ENCODE results near the gene SKAP1. TPM values are rescaled to one million over a fixed set of nuclear protein-coding genes. Genes with fewer than 3 reads are reported as not detected.

The SKAP1 gene
- total RNA-seq, 4 donors from 2014 or later = 1.1 to 12.1 (median 1.8) TPM; not detected in 1

DNA sequence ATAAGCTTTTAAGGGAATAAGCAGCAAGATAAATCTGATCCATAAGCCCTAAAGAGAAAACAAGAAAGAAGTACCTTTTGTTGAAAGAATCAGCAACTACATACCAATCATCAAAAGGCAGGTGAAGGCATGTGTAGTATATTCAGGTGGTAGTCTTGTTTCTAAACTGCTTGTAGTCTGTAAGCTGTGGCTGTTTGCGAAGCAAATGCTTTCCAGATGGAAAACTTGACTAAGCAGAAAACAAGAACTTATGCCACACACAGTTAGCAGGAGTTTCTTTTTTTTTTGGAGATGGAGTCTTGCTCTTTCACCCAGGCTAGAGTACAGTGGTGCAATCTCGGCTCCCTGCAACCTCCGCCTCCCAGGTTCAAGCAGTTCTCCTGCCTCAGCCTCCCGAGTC is 334.4 kb downstream of the SKAP1 start:
- TF ChIP-seq POLR2AphosphoS5 (IDR thresholded peaks at IDR 0.05) (no peak), CTCF (IDR thresholded peaks at IDR 0.05) (no peak)
- H3K36me3 ChIP-seq = peaks cover 0 to 25% of the 10 kb centered on the region in 2 donors
- H3K9me3 ChIP-seq = no peaks in the 10 kb centered on the region
- WGBS, 2 donors (ENCODE audit: low coverage in 1 of 2) = 68 to 84% methylated on average over 3 to 4 of the region's 4 CpGs
- no peak overlapping the region for H3K27ac ChIP-seq
- peaks cover 0 to 42% (median 6%) of the 10 kb centered on the region in 3 donors for H3K4me1 ChIP-seq
- no peak overlapping the region for H3K4me3 ChIP-seq
- H3K27me3 ChIP-seq = no peaks in the 10 kb centered on the region
- no peak for ATAC-seq

- Histone ChIP-seq H3K4me3 (no peak overlapping the region), H3K27me3 (no peaks in the 10 kb centered on the region), H3K4me1 (peaks cover 0 to 29% (median 0%) of the 10 kb centered on the region in 3 donors), H3K36me3 (peaks cover 0 to 25% of the 10 kb centered on the region in 2 donors), H3K27ac (no peak overlapping the region), H3K9me3 (no peaks in the 10 kb centered on the region)
- TF ChIP-seq POLR2A (IDR thresholded peaks at IDR 0.05) = no peak
- no peak for TF ChIP-seq EP300 (IDR thresholded peaks at IDR 0.05)
- TF ChIP-seq CTCF (IDR thresholded peaks at IDR 0.05) = no peak
- no peak for TF ChIP-seq POLR2AphosphoS5 (IDR thresholded peaks at IDR 0.05)
- 78 to 79% methylated on average over 5 of the region's 11 CpGs for WGBS, 2 donors (ENCODE audit: low coverage in 1 of 2)
- ATAC-seq = no peak
Measured at GRCh38 chr17:48093341-48094045, 336.5 kb downstream of the SKAP1 start.

DNA sequence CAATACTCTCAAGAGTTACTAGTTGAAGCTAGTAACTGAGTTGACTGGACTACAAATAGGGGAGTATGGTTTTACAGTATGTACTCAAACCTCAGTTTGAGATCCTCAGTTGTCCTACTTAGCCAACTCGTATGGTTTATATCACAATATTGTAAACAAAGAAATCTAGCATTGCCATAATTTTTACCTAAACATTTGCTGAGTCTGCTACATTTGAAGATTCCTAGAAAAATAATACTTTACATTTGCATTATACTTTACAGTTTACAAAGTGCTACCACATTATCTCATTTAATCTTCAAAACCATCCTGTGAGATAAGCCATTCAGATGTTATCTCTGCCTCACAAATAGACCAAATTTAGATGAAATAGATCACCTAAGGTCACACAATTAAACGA is 345.1 kb downstream of the SKAP1 start:
- ATAC-seq = no peak
- H3K36me3 ChIP-seq = no peaks in the 10 kb centered on the region
- peaks cover 0 to 46% (median 8%) of the 10 kb centered on the region in 3 donors for H3K4me1 ChIP-seq
- no peak for TF ChIP-seq POLR2A (IDR thresholded peaks at IDR 0.05)
- TF ChIP-seq POLR2AphosphoS5 (IDR thresholded peaks at IDR 0.05) = no peak
- no peak for TF ChIP-seq CTCF (IDR thresholded peaks at IDR 0.05)
- TF ChIP-seq EP300 (IDR thresholded peaks at IDR 0.05) = no peak
- no peak overlapping the region for H3K27ac ChIP-seq
- H3K4me3 ChIP-seq = no peak overlapping the region
- WGBS, 2 donors (ENCODE audit: low coverage in 1 of 2) = 29 to 57% methylated on average over 1 to 2 of the region's 2 CpGs
- H3K27me3 ChIP-seq = no peaks in the 10 kb centered on the region
- H3K9me3 ChIP-seq = no peaks in the 10 kb centered on the region

Small RNA genes lying within 50 kb of the gene (small RNA-seq; reads per million reads assigned to genes)
- gene MIR1203 = 0 reads per million in 4 donors
- gene RF00012 = 0 reads per million in 4 donors
- gene RF00019 = 0 reads per million in 4 donors
- gene RNU6-1152P = 0 reads per million in 4 donors
- gene RNU6-1201P = 0 reads per million in 4 donors

Other genes with a start within 250 kb of the SKAP1 start
- gene HOXB1, start 100.8 kb upstream of the SKAP1 start, total RNA-seq = not detected
- 10 to 100 TPM; 28.7 to 65.2 (median 38.8) TPM for gene HOXB2, start 114.9 kb upstream of the SKAP1 start, total RNA-seq
- 10 to 100 TPM in 1 of 4 donors, 1 to 10 TPM in 3; 3.0 to 12.9 (median 6.9) TPM for gene HOXB4, start 148.1 kb upstream of the SKAP1 start, total RNA-seq
- gene HOXB3, start 160.0 kb upstream of the SKAP1 start, total RNA-seq = 10 to 100 TPM; 11.4 to 48.7 (median 24.2) TPM
- gene HOXB5, start 163.6 kb upstream of the SKAP1 start, total RNA-seq = 1 to 10 TPM in 3 of 4 donors, under 1 TPM in 1; 0.27 to 2.7 (median 1.4) TPM
- 10 to 100 TPM in 1 of 4 donors, 1 to 10 TPM in 3; 4.9 to 40.1 (median 5.1) TPM for gene HOXB6, start 174.8 kb upstream of the SKAP1 start, total RNA-seq
- 1 to 10 TPM in 3 of 4 donors, under 1 TPM in 1; 0.78 to 8.9 (median 3.0) TPM for gene HOXB7, start 180.8 kb upstream of the SKAP1 start, total RNA-seq
- gene HOXB8, start 185.1 kb upstream of the SKAP1 start, total RNA-seq = 1 to 10 TPM in 1 of 4 donors, under 1 TPM in 1, not detected in 2; 0.27 to 3.9 TPM
- gene HOXB9, start 196.1 kb upstream of the SKAP1 start, total RNA-seq = not detected

Data from gastroesophageal sphincter (tissue), 4 donors.